ENCODE measurements around the gene YTHDC1. TPM values are rescaled to one million over a fixed set of nuclear protein-coding genes. Genes with fewer than 3 reads are reported as not detected.

The YTHDC1 gene
- total and polyA plus RNA-seq, 2 of the 8 experiments (the other 6 are each of a cell fraction or from before 2014, with no cell fraction given), result 25.7 to 89.5 TPM

- H3K4me2 ChIP-seq (ENCODE audit: insufficient read depth in 1 of 2, low read depth in 2 of 2, low read length in 2 of 2), result no peak overlapping the region
- H3K9ac ChIP-seq (replicated peaks in 1 of 4; ENCODE audit: extremely low read depth in 1 of 4, low read depth in 3 of 4, low read length in 3 of 4), result no peak overlapping the region
- no peak overlapping the region for H2BK120ac ChIP-seq (replicated peaks; ENCODE audit: low read depth, low read length)
- H3K23ac ChIP-seq (ENCODE audit: insufficient read length), result no peak overlapping the region
- H3K9me3 ChIP-seq (ENCODE audit: insufficient read depth in 2 of 2, low read depth in 1 of 2, low read length in 1 of 2), result no peaks in the 10 kb centered on the region
- H2AFZ ChIP-seq (ENCODE audit: low read length), result no peak overlapping the region
- no peak overlapping the region for H3K27ac ChIP-seq (ENCODE audit: low read depth, low read length)
- H2BK20ac ChIP-seq (ENCODE audit: low read length), result no peak overlapping the region
- H2BK15ac ChIP-seq (ENCODE audit: low read length), result no peak overlapping the region
- H3K79me2 ChIP-seq (ENCODE audit: control insufficient read depth in 1 of 2, insufficient read depth in 2 of 2, low read length in 2 of 2), result no peaks in the 10 kb centered on the region
- H3K79me1 ChIP-seq (ENCODE audit: low read depth, low read length), result no peaks in the 10 kb centered on the region
- no peak for TF ChIP-seq BCL11A (IDR thresholded peaks at IDR 0.05; ENCODE audit: low read depth in 2 of 2, low read length in 2 of 2)
- TF ChIP-seq CEBPB (IDR thresholded peaks at IDR 0.05; ENCODE audit: low read depth, low read length), result no peak
- TF ChIP-seq CBX5 (IDR thresholded peaks at IDR 0.05; ENCODE audit: low read depth, low read length), result no peak
- TF ChIP-seq FOSL1 (IDR thresholded peaks at IDR 0.05; ENCODE audit: insufficient read depth, low read depth, low read length), result no peak
- no peak for TF ChIP-seq CREB1 (IDR thresholded peaks at IDR 0.05)
- no peaks in the 10 kb centered on the region for H4K20me1 ChIP-seq (replicated peaks in 1 of 2; ENCODE audit: control insufficient read depth in 1 of 2, insufficient read depth in 2 of 2, low read length in 2 of 2)
- no peak overlapping the region for H3K4ac ChIP-seq (replicated peaks; ENCODE audit: insufficient read length, low read depth, low read length)
- no peak overlapping the region for H2BK12ac ChIP-seq (ENCODE audit: low read depth, low read length)
- WGBS, 2 experiments (ENCODE audit: extremely low coverage in 1 of 2, insufficient coverage in 1 of 2, insufficient read length in 1 of 2, insufficient replicate concordance in 2 of 2, low coverage in 1 of 2, low lambda C conversion rate in 2 of 2, missing lambda C conversion rate in 1 of 2), result 94% methylated on average over 9 of the region's 9 CpGs; no CpG with 5 or more reads in 1 of the 2 experiments
- no peak overlapping the region for H4K5ac ChIP-seq (ENCODE audit: insufficient read length, low read depth, low read length)
- no peaks in the 10 kb centered on the region for H3K27me3 ChIP-seq (replicated peaks in 1 of 4; ENCODE audit: control insufficient read depth in 3 of 4, extremely low read depth in 1 of 4, insufficient read depth in 3 of 4, low read length in 3 of 4)
- no peak overlapping the region for H3K56ac ChIP-seq (replicated peaks; ENCODE audit: insufficient read length, low read depth, low read length)
- H2BK5ac ChIP-seq (ENCODE audit: low read depth, low read length), result no peak overlapping the region
- H3K14ac ChIP-seq (ENCODE audit: insufficient read length), result no peak overlapping the region
- no peak overlapping the region for H3K4me3 ChIP-seq (ENCODE audit: extremely low read depth in 1 of 4, insufficient read depth in 2 of 4, low read depth in 3 of 4, low read length in 4 of 4)
- CTCF ChIA-PET (ENCODE audit: partially characterized antibody), result interaction anchor here (0.9 to 1.7 kb wide), 3 partner anchors 9 to 33 kb away, joined by 3 to 4 read pairs (median 3); no protein-coding TSS in a partner anchor
- H3K36me3 ChIP-seq (ENCODE audit: control insufficient read depth in 2 of 4, insufficient read depth in 4 of 4, low read length in 3 of 4), result no peaks in the 10 kb centered on the region
- H4K8ac ChIP-seq (ENCODE audit: extremely low read depth, insufficient read depth, low read length), result no peak overlapping the region
- POLR2A ChIA-PET (ENCODE audit: partially characterized antibody), result interaction anchor here (0.8 to 1.2 kb wide), 2 partner anchors 15 to 44 kb away, joined by 3 to 7 read pairs; no protein-coding TSS in a partner anchor
- DNase-seq (ENCODE audit: low read depth in 1 of 2, low spot score in 2 of 2), result no peak
- no peak overlapping the region for H3K18ac ChIP-seq (ENCODE audit: extremely low read depth, low read length)
- FAIRE-seq, result no peak
- H4K91ac ChIP-seq (replicated peaks; ENCODE audit: insufficient read length, low read length), result no peak overlapping the region
- H2AK5ac ChIP-seq (ENCODE audit: low read depth, low read length), result no peak overlapping the region
- no peaks in the 10 kb centered on the region for H3K4me1 ChIP-seq (replicated peaks in 1 of 4; ENCODE audit: control insufficient read depth in 3 of 4, insufficient read depth in 4 of 4, low read length in 3 of 4)
- H3K23me2 ChIP-seq (ENCODE audit: low read depth, low read length), result no peaks in the 10 kb centered on the region
Measured at GRCh38 chr4:68304731-68305130, 45.2 kb downstream of the YTHDC1 start.

Data from H1 (cell line).